ENCODE results near the gene TSPAN9.

The TSPAN9 gene

GRCh38 chr12:3281588-3282383 is 204.6 kb downstream of the TSPAN9 start:
- Histone ChIP-seq H3K4me3 (ENCODE audit: low read depth, low read length) (no peak overlapping the region), H3K9ac (ENCODE audit: low read depth, low read length) (no peak overlapping the region), H3K27me3 (ENCODE audit: control insufficient read depth, insufficient read depth, low read length) (no peaks in the 10 kb centered on the region), H3K36me3 (ENCODE audit: control insufficient read depth, insufficient read depth, low read length) (no peaks in the 10 kb centered on the region), H3K4me1 (ENCODE audit: control insufficient read depth, insufficient read depth, low read length) (no peaks in the 10 kb centered on the region), H3K9me3 (ENCODE audit: control insufficient read depth, insufficient read depth, low read length) (no peaks in the 10 kb centered on the region)

GRCh38 chr12:3282384-3282670 is 205.1 kb downstream of the TSPAN9 start:
- Histone ChIP-seq H3K9me3 (ENCODE audit: control insufficient read depth, insufficient read depth, low read length) (no peaks in the 10 kb centered on the region), H3K4me1 (ENCODE audit: control insufficient read depth, insufficient read depth, low read length) (no peaks in the 10 kb centered on the region), H3K27me3 (ENCODE audit: control insufficient read depth, insufficient read depth, low read length) (no peaks in the 10 kb centered on the region), H3K36me3 (ENCODE audit: control insufficient read depth, insufficient read depth, low read length) (no peaks in the 10 kb centered on the region), H3K9ac (ENCODE audit: low read depth, low read length) (no peak overlapping the region), H3K4me3 (ENCODE audit: low read depth, low read length) (no peak overlapping the region)

DNA sequence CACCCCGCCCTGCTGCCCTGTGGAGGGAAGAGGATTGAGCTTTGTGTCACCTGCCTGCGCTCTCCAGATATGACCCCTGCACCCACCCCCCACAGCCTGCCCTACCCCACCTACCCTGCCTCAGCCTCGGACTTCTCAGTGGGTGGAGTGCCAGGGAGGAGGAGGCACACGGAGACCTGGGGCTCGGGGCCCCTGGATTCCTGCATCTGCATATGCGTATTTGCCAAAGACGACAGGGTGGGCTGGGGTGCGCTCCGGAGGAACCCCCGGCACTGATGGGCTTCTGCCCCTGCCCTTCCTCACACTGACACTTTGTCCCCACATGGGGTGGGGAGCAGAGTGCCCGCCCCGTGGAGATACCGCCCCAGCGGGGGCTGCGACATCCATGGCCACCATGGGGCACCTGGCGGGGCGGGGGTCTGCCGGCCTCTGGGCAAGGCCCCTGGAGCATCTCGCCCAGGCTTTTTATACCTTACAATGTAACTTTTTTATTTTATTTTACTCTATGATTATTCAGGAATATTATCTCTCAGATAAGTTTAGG is 206.0 kb downstream of the TSPAN9 start:
- Histone ChIP-seq H3K4me3 (ENCODE audit: low read depth, low read length) (no peak overlapping the region), H3K9ac (ENCODE audit: low read depth, low read length) (no peak overlapping the region), H3K36me3 (ENCODE audit: control insufficient read depth, insufficient read depth, low read length) (no peaks in the 10 kb centered on the region), H3K27me3 (ENCODE audit: control insufficient read depth, insufficient read depth, low read length) (no peaks in the 10 kb centered on the region), H3K4me1 (ENCODE audit: control insufficient read depth, insufficient read depth, low read length) (no peaks in the 10 kb centered on the region), H3K9me3 (ENCODE audit: control insufficient read depth, insufficient read depth, low read length) (no peaks in the 10 kb centered on the region)

DNA sequence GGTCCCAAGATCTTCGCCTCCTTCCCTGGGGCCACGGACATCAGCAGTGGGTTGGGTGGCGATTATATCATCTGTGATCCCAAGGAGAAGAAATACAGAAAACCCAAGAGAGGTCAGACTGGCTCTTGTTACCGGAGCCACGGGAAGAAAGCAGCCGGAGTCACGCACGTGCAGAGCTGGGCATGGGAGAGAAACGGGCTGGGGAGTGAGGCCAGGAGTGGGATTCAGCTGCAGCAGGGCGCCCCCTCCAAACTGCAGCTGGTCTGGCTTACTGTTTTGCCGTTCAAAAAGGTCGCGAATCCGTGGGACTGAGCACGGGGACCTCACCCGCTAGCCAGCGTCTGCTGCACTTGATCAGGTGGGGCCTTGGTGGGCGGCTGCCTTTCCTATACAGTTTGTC is 207.2 kb downstream of the TSPAN9 start:
- Histone ChIP-seq H3K4me1 (ENCODE audit: control insufficient read depth, insufficient read depth, low read length) (no peaks in the 10 kb centered on the region), H3K9me3 (ENCODE audit: control insufficient read depth, insufficient read depth, low read length) (no peaks in the 10 kb centered on the region), H3K36me3 (ENCODE audit: control insufficient read depth, insufficient read depth, low read length) (no peaks in the 10 kb centered on the region), H3K27me3 (ENCODE audit: control insufficient read depth, insufficient read depth, low read length) (no peaks in the 10 kb centered on the region), H3K9ac (ENCODE audit: low read depth, low read length) (no peak overlapping the region), H3K4me3 (ENCODE audit: low read depth, low read length) (no peak overlapping the region)

GRCh38 chr12:3285570-3285969 is 208.4 kb downstream of the TSPAN9 start:
- H3K4me1 ChIP-seq (ENCODE audit: control insufficient read depth, insufficient read depth, low read length), result no peaks in the 10 kb centered on the region
- no peak overlapping the region for H3K9ac ChIP-seq (ENCODE audit: low read depth, low read length)
- no peak overlapping the region for H3K4me3 ChIP-seq (ENCODE audit: low read depth, low read length)
- H3K36me3 ChIP-seq (ENCODE audit: control insufficient read depth, insufficient read depth, low read length), result no peaks in the 10 kb centered on the region
- no peaks in the 10 kb centered on the region for H3K27me3 ChIP-seq (ENCODE audit: control insufficient read depth, insufficient read depth, low read length)
- no peaks in the 10 kb centered on the region for H3K9me3 ChIP-seq (ENCODE audit: control insufficient read depth, insufficient read depth, low read length)

DNA sequence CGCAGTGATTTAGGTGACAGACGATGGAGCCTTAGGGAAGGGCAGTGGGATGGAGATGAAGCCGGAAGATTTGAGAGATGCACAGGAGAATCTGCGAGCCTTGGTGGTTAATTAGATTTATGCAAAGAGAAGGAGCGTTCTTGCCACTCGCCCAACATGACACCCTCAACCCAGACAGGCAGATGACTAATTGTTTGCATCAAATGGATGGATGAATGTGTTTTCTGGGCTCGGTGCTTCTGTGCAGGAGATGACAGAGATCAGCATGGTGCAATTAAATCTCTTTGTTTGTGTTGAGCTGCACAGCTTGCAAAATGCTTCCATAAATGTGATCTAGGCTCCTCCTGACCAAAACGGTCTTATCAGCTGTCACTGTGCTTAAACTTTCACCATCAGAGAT is 211.5 kb downstream of the TSPAN9 start:
- Histone ChIP-seq H3K27me3 (ENCODE audit: control insufficient read depth, insufficient read depth, low read length) (no peaks in the 10 kb centered on the region), H3K9ac (ENCODE audit: low read depth, low read length) (no peak overlapping the region), H3K4me3 (ENCODE audit: low read depth, low read length) (no peak overlapping the region), H3K9me3 (ENCODE audit: control insufficient read depth, insufficient read depth, low read length) (no peaks in the 10 kb centered on the region), H3K4me1 (ENCODE audit: control insufficient read depth, insufficient read depth, low read length) (no peaks in the 10 kb centered on the region), H3K36me3 (ENCODE audit: control insufficient read depth, insufficient read depth, low read length) (no peaks in the 10 kb centered on the region)

DNA sequence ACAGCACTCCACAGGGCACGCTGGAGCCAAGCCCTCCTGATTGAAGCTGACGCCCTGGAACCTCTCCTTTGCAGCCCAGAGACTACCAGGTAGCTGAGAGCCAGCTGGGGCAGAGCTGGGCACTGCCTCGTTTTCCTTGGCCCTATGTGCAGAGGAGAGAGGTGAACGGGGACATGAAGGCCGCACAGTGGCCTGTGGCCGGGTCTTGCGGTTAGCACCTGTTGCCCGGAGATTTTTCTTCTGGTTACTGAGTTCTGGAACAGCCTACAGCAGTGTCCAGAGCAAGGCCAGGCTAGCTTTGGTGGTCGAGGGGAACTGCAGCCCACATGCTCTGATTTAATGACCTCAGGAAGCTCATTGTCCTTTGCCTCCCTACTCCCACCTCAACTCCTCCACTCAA is 212.5 kb downstream of the TSPAN9 start:
- Histone ChIP-seq H3K9me3 (ENCODE audit: control insufficient read depth, insufficient read depth, low read length) (no peaks in the 10 kb centered on the region), H3K27me3 (ENCODE audit: control insufficient read depth, insufficient read depth, low read length) (no peaks in the 10 kb centered on the region), H3K4me1 (ENCODE audit: control insufficient read depth, insufficient read depth, low read length) (no peaks in the 10 kb centered on the region), H3K4me3 (ENCODE audit: low read depth, low read length) (no peak overlapping the region), H3K36me3 (ENCODE audit: control insufficient read depth, insufficient read depth, low read length) (no peaks in the 10 kb centered on the region), H3K9ac (ENCODE audit: low read depth, low read length) (no peak overlapping the region)

DNA sequence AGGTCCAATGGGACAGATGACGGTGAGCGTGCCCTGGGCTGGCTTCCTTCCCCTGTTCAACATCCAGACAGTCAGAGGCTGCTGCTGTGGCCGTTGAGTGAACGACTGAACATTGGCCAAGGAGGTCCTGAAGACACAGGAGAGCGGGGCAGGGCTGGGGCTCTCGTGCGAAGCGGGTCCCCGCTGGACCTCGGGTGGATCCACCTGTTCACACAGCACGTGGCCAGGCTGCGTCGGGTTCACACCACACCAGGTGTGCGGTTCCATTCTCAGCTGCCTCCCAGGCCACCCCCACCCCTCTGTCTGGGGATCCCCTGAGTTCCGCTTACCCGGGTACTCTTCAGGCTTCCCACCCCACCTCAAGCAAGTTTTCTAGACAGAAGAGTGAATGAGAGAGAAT is 214.8 kb downstream of the TSPAN9 start:
- Histone ChIP-seq H3K27me3 (ENCODE audit: control insufficient read depth, insufficient read depth, low read length) (no peaks in the 10 kb centered on the region), H3K9ac (ENCODE audit: low read depth, low read length) (no peak overlapping the region), H3K36me3 (ENCODE audit: control insufficient read depth, insufficient read depth, low read length) (no peaks in the 10 kb centered on the region), H3K4me3 (ENCODE audit: low read depth, low read length) (no peak overlapping the region), H3K9me3 (ENCODE audit: control insufficient read depth, insufficient read depth, low read length) (no peaks in the 10 kb centered on the region), H3K4me1 (ENCODE audit: control insufficient read depth, insufficient read depth, low read length) (no peaks in the 10 kb centered on the region)

- Histone ChIP-seq H3K4me3 (ENCODE audit: low read depth, low read length) (no peak overlapping the region), H3K9ac (ENCODE audit: low read depth, low read length) (no peak overlapping the region), H3K4me1 (ENCODE audit: control insufficient read depth, insufficient read depth, low read length) (no peaks in the 10 kb centered on the region), H3K36me3 (ENCODE audit: control insufficient read depth, insufficient read depth, low read length) (no peaks in the 10 kb centered on the region), H3K27me3 (ENCODE audit: control insufficient read depth, insufficient read depth, low read length) (no peaks in the 10 kb centered on the region), H3K9me3 (ENCODE audit: control insufficient read depth, insufficient read depth, low read length) (no peaks in the 10 kb centered on the region)
Measured at GRCh38 chr12:3292677-3293412, 215.7 kb downstream of the TSPAN9 start.

DNA sequence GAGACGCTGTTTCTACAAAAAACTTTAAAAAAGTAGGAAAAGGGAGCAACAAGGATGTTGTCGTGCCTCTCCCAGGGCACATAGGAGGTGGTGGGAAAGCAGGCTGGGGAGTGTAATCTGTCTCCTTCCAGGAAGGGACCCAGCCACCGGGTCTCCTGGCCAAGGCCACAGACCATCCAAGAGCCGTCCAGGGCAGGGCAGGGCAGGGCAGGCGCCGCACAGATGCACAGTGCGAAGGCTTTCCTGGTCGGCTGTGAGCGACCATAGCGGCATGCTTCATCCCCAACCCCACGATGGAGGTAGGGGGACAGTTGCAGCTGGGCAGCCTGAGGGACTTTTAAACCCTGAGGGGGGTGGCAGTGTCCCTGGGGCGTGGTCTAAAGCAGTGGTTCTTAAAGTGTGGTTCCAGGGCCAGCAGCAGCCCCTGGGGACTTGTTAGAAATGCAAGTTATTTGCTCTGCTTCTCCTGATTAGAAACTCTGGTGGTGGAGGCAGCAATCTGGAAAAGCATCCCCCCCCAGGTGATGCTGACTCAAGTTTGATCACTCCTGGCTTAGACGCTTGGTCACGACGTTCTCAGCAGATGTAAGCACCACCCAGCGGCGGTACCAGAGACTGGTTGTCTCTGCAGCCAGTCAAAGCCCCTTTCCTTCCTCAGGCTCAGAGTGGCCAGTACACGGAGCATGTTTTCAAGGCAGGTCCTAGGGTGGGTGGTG is 216.4 kb downstream of the TSPAN9 start:
- no peak overlapping the region for H3K9ac ChIP-seq (ENCODE audit: low read depth, low read length)
- no peaks in the 10 kb centered on the region for H3K9me3 ChIP-seq (ENCODE audit: control insufficient read depth, insufficient read depth, low read length)
- no peaks in the 10 kb centered on the region for H3K27me3 ChIP-seq (ENCODE audit: control insufficient read depth, insufficient read depth, low read length)
- H3K4me1 ChIP-seq (ENCODE audit: control insufficient read depth, insufficient read depth, low read length), result no peaks in the 10 kb centered on the region
- H3K36me3 ChIP-seq (ENCODE audit: control insufficient read depth, insufficient read depth, low read length), result no peaks in the 10 kb centered on the region
- H3K4me3 ChIP-seq (ENCODE audit: low read depth, low read length), result no peak overlapping the region

DNA sequence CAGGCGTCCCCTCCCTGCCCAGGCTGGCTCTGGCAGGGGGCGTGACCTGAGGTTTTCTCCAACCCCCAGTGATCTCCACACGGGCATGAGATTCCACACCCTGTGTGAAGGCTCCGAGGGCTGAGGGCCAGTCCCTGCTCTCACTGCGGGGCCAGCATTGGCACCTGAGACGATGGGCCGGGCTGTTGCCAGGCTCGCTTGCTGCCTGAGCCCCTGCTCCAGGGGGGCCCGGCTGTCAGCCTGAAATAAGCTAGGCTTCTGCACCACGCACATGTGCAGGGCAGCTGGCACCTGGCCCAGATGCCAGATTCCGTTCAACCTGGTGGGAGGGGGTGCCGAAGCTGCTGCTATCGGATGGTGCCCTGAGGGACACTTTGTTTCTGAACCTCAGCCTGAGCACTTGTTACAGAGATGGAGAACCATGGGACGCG is 217.3 kb downstream of the TSPAN9 start:
- H3K27me3 ChIP-seq (ENCODE audit: control insufficient read depth, insufficient read depth, low read length), result no peaks in the 10 kb centered on the region
- no peak overlapping the region for H3K4me3 ChIP-seq (ENCODE audit: low read depth, low read length)
- H3K9ac ChIP-seq (ENCODE audit: low read depth, low read length), result no peak overlapping the region
- H3K4me1 ChIP-seq (ENCODE audit: control insufficient read depth, insufficient read depth, low read length), result no peaks in the 10 kb centered on the region
- H3K36me3 ChIP-seq (ENCODE audit: control insufficient read depth, insufficient read depth, low read length), result no peaks in the 10 kb centered on the region
- no peaks in the 10 kb centered on the region for H3K9me3 ChIP-seq (ENCODE audit: control insufficient read depth, insufficient read depth, low read length)

All from iPS-15b (cell line).